Measurements from ENCODE around the gene DDX47.
A peak's percentile ranks its signal among the peaks of the same experiment; 100 is the strongest.

Gene DDX47

DNA sequence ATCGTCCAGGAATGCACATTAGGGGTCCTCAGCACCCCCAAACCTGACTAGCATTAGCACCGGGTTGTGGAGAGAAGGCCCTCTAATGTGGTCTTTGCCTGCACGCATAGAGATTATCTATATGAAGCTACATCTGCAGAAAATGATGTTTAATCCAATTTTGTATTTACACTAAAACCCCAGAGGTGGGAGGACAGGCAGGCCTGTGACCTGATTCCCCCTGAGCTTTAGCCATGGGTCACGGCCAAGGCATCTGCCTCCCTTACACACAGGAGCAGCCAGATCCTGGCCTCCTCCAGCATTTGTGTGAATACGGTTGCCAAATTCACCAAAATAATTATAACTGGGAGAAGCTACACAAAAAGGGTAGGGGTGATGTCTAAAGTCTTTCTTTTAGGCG lies 20.7 kb upstream of the DDX47 start:
- DNase-seq, result peak; percentile 44
- Histone ChIP-seq H3K9me3 (no peaks in the 10 kb centered on the region), H3K27me3 (no peaks in the 10 kb centered on the region), H3K36me3 (no peaks in the 10 kb centered on the region), H3K4me3 (ENCODE audit: low read depth, low read length) (peak overlapping the region; percentile 39), H3K4me1 (peaks cover 7% of the 10 kb centered on the region)
- TF ChIP-seq CTCF (IDR thresholded peaks at IDR 0.05; ENCODE audit: low read depth, low read length), result no peak

DNA sequence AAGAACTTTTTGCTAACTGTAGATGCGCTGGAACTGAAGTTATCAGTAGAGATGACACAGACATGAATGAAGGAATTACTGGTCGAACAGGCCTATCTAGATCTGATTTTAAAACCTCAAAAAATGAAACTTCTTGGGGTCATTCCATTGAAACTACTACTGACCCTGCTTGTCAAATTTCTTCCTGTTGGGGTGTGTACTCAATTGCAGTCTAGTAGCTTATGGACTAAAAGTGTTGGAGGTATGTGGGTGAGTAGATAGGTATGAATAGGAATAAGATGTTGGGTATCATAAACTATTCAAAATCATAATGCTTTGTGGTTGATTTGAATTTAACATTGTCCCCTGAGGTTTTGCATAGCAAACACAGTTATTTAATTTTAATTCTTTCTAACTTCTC lies 18.5 kb upstream of the DDX47 start:
- no peak for DNase-seq
- H3K36me3 ChIP-seq, result no peaks in the 10 kb centered on the region
- no peak for TF ChIP-seq CTCF (IDR thresholded peaks at IDR 0.05; ENCODE audit: low read depth, low read length)

GRCh38 chr12:12796171-12796570 lies 17.0 kb upstream of the DDX47 start:
- peaks cover 6% of the 10 kb centered on the region for H3K4me1 ChIP-seq
- no peak for DNase-seq
- H3K9me3 ChIP-seq, result no peaks in the 10 kb centered on the region
- H3K36me3 ChIP-seq, result no peaks in the 10 kb centered on the region
- no peak overlapping the region for H3K4me3 ChIP-seq (ENCODE audit: low read depth, low read length)
- no peaks in the 10 kb centered on the region for H3K27me3 ChIP-seq
- no peak for TF ChIP-seq CTCF (IDR thresholded peaks at IDR 0.05; ENCODE audit: low read depth, low read length)

More for the DNA sequence above, 18.5 kb upstream of the DDX47 start:
- peaks cover 6% of the 10 kb centered on the region for H3K4me1 ChIP-seq
- H3K27me3 ChIP-seq, result no peaks in the 10 kb centered on the region
- no peaks in the 10 kb centered on the region for H3K9me3 ChIP-seq
- H3K4me3 ChIP-seq (ENCODE audit: low read depth, low read length), result no peak overlapping the region

GRCh38 chr12:12796928-12797793 lies 16.0 kb upstream of the DDX47 start:
- Histone ChIP-seq H3K4me3 (ENCODE audit: low read depth, low read length) (no peak overlapping the region), H3K27me3 (no peaks in the 10 kb centered on the region), H3K4me1 (peaks cover 6% of the 10 kb centered on the region), H3K9me3 (no peaks in the 10 kb centered on the region), H3K36me3 (no peaks in the 10 kb centered on the region)
- DNase-seq, result no peak
- TF ChIP-seq CTCF (IDR thresholded peaks at IDR 0.05; ENCODE audit: low read depth, low read length), result no peak

GRCh38 chr12:12797794-12798152 lies 15.4 kb upstream of the DDX47 start:
- no peak for DNase-seq
- Histone ChIP-seq H3K4me3 (ENCODE audit: low read depth, low read length) (no peak overlapping the region), H3K36me3 (no peaks in the 10 kb centered on the region), H3K9me3 (no peaks in the 10 kb centered on the region), H3K4me1 (peaks cover under 1% of the 10 kb centered on the region), H3K27me3 (no peaks in the 10 kb centered on the region)
- TF ChIP-seq CTCF (IDR thresholded peaks at IDR 0.05; ENCODE audit: low read depth, low read length), result no peak

GRCh38 chr12:12798480-12798879 lies 14.7 kb upstream of the DDX47 start:
- no peak for DNase-seq
- no peak for TF ChIP-seq CTCF (IDR thresholded peaks at IDR 0.05; ENCODE audit: low read depth, low read length)
- no peaks in the 10 kb centered on the region for H3K4me1 ChIP-seq
- H3K36me3 ChIP-seq, result no peaks in the 10 kb centered on the region
- H3K4me3 ChIP-seq (ENCODE audit: low read depth, low read length), result no peak overlapping the region
- no peaks in the 10 kb centered on the region for H3K27me3 ChIP-seq
- no peaks in the 10 kb centered on the region for H3K9me3 ChIP-seq
